ENCODE data around the gene MED26. TPM values are rescaled to one million over a fixed set of nuclear protein-coding genes. Genes with fewer than 3 reads are reported as not detected.

The MED26 gene
- total RNA-seq, 1 experiment from 2014 or later, result 15.6 TPM

DNA sequence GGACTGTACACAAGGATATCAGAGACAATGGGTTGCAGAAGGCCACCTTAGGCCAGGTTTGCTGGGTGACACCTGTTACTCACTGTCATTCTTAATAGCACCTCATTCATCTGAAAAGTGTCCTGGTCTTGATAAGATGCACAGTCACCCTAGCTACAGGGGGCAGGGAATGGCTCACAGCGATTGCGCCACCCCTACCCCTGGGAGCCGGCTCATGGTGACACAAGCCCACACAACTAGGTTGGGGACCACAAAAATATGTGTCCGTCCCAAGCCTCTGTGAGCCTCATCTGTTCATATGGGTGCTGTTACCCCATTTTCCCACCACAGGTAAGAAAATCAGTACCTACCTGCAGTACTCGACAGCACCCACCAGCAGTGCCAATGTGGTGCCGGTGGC, 23.4 kb downstream of the MED26 start:
- no peaks in the 10 kb centered on the region for H3K36me3 ChIP-seq (ENCODE audit: insufficient read depth, low read length, poor library complexity, severe bottlenecking)
- no TSS peak for BruUV-seq (replicated peaks)
- intact Hi-C loops (cut with micrococcal nuclease; ENCODE audit: unreplicated experiment), result no loop called here
- H3K27me3 ChIP-seq (replicated peaks; ENCODE audit: insufficient read depth, low read depth, low read length, poor library complexity), result no peaks in the 10 kb centered on the region
- no peaks in the 10 kb centered on the region for H3K9me3 ChIP-seq (ENCODE audit: low read depth, low read length, poor library complexity, severe bottlenecking)
- no peak for DNase-seq (ENCODE audit: low spot score)
- H3K27ac ChIP-seq (ENCODE audit: low read depth, low read length, poor library complexity, severe bottlenecking), result no peak overlapping the region
- POLR2A ChIA-PET (ENCODE audit: low non-redundant PET), result no interaction called here
- no peak overlapping the region for H3K4me3 ChIP-seq (ENCODE audit: low read depth, low read length, poor library complexity, severe bottlenecking)
- peaks cover 7% of the 10 kb centered on the region for H3K4me1 ChIP-seq (ENCODE audit: insufficient read depth, low read length, poor library complexity, severe bottlenecking)
- CTCF ChIA-PET, result no interaction called here
- no peak for TF ChIP-seq EZH2 (IDR thresholded peaks at IDR 0.05; ENCODE audit: borderline replicate concordance, low read depth, low read length, poor library complexity, severe bottlenecking)
- TF ChIP-seq, protein P1, sequence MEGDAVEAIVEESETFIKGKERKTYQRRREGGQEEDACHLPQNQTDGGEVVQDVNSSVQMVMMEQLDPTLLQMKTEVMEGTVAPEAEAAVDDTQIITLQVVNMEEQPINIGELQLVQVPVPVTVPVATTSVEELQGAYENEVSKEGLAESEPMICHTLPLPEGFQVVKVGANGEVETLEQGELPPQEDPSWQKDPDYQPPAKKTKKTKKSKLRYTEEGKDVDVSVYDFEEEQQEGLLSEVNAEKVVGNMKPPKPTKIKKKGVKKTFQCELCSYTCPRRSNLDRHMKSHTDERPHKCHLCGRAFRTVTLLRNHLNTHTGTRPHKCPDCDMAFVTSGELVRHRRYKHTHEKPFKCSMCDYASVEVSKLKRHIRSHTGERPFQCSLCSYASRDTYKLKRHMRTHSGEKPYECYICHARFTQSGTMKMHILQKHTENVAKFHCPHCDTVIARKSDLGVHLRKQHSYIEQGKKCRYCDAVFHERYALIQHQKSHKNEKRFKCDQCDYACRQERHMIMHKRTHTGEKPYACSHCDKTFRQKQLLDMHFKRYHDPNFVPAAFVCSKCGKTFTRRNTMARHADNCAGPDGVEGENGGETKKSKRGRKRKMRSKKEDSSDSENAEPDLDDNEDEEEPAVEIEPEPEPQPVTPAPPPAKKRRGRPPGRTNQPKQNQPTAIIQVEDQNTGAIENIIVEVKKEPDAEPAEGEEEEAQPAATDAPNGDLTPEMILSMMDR (conservative IDR thresholded peaks at IDR 0.05; ENCODE audit: low read depth, low read length), result no peak

DNA sequence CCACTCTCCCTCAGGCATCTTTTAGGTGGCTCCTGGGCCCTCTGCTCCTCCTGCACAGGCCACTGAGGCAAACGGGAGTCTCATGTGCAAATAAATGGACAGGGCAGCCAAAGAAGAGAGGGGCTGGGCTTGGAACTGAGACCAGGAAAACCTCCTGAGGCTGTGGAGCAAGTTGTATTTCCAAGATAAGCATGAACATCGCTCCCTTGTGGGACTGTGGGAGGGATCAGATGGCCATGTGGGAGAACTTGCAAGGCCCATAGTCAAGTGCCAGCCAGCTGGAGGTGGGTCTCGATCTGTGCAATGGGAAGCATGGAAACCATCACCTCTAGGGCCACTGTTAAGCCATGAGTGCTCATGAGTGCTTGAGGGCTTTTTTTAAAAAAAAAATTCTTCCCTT, 24.9 kb downstream of the MED26 start:
- no peaks in the 10 kb centered on the region for H3K36me3 ChIP-seq (ENCODE audit: insufficient read depth, low read length, poor library complexity, severe bottlenecking)
- H3K9me3 ChIP-seq (ENCODE audit: low read depth, low read length, poor library complexity, severe bottlenecking), result no peaks in the 10 kb centered on the region
- TF ChIP-seq, protein P1 (conservative IDR thresholded peaks at IDR 0.05; ENCODE audit: low read depth, low read length), result no peak
- TF ChIP-seq EZH2 (IDR thresholded peaks at IDR 0.05; ENCODE audit: borderline replicate concordance, low read depth, low read length, poor library complexity, severe bottlenecking), result no peak
- intact Hi-C loops (cut with micrococcal nuclease; ENCODE audit: unreplicated experiment), result no loop called here
- ChIA-PET POLR2A (ENCODE audit: low non-redundant PET) (no interaction called here), CTCF (no interaction called here)
- no peak for DNase-seq (ENCODE audit: low spot score)
- H3K27me3 ChIP-seq (replicated peaks; ENCODE audit: insufficient read depth, low read depth, low read length, poor library complexity), result no peaks in the 10 kb centered on the region
- no TSS peak for BruUV-seq (replicated peaks)
- H3K27ac ChIP-seq (ENCODE audit: low read depth, low read length, poor library complexity, severe bottlenecking), result no peak overlapping the region
- H3K4me1 ChIP-seq (ENCODE audit: insufficient read depth, low read length, poor library complexity, severe bottlenecking), result no peaks in the 10 kb centered on the region
- no peak overlapping the region for H3K4me3 ChIP-seq (ENCODE audit: low read depth, low read length, poor library complexity, severe bottlenecking)

DNA sequence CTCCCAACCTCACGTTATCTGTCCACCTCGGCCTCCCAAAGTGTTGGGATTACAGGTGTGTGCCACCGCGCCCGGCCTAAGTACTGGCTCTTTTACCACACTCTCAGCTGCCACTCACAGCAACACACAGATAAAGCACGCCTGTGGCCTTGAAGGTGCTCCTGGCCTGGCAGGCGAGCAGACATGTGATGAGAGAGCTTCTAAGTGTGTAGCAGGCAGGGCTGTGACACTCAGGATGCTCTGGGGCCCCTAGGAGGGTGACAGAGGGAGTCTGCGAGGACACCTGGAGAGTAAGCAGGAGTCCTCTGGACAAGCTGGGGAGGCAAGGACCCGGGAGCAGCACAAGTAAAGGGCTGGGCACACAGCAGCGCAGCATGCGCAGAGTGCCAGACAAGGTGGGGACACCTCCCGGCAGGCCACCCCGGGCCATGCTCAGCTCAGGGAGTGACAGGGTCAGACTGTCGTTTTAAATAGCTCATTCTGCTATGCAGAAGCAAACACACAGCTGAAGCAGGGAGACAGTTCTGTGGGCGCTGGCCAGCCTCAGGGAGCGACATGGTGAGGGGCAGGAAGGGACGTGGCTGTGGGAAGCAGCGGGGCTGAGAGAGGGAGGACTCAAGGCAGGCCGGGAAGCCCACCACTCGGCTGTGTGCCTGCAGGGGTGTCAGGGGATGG, 26.5 kb downstream of the MED26 start:
- intact Hi-C loops (cut with micrococcal nuclease; ENCODE audit: unreplicated experiment), result no loop called here
- CTCF ChIA-PET, result no interaction called here
- POLR2A ChIA-PET (ENCODE audit: low non-redundant PET), result no interaction called here

More for the DNA sequence above, 26.5 kb downstream of the MED26 start:
- H3K27me3 ChIP-seq (replicated peaks; ENCODE audit: insufficient read depth, low read depth, low read length, poor library complexity), result no peaks in the 10 kb centered on the region
- H3K4me1 ChIP-seq (ENCODE audit: insufficient read depth, low read length, poor library complexity, severe bottlenecking), result no peaks in the 10 kb centered on the region
- no TSS peak for BruUV-seq (replicated peaks)
- TF ChIP-seq, protein P1 (conservative IDR thresholded peaks at IDR 0.05; ENCODE audit: low read depth, low read length), result no peak
- TF ChIP-seq EZH2 (IDR thresholded peaks at IDR 0.05; ENCODE audit: borderline replicate concordance, low read depth, low read length, poor library complexity, severe bottlenecking), result no peak
- H3K9me3 ChIP-seq (ENCODE audit: low read depth, low read length, poor library complexity, severe bottlenecking), result no peaks in the 10 kb centered on the region
- no peak overlapping the region for H3K27ac ChIP-seq (ENCODE audit: low read depth, low read length, poor library complexity, severe bottlenecking)
- H3K36me3 ChIP-seq (ENCODE audit: insufficient read depth, low read length, poor library complexity, severe bottlenecking), result no peaks in the 10 kb centered on the region
- no peak for DNase-seq (ENCODE audit: low spot score)
- no peak overlapping the region for H3K4me3 ChIP-seq (ENCODE audit: low read depth, low read length, poor library complexity, severe bottlenecking)

All from A673 (cell line).